Right ventricle myocardium superior (tissue), 1 donor: ENCODE data around the gene ZHX3. TPM values are rescaled to one million over a fixed set of nuclear protein-coding genes. Genes with fewer than 3 reads are reported as not detected.

Experiments
- ATAC-seq: fragments of 200-7000 bp; cut with Tn5 transposase; one replicate; pipeline ENCODE4 v1.9.1; 2020; ENCODE audit warnings: mild to moderate bottlenecking; ENCODE audit not compliant: poor library complexity
- DNase-seq: peaks from one replicate; pipeline ENCODE4 v3.0.0-alpha.2; 2020
- intact Hi-C: fragments of 100-400 bp; cut with DNase I; formaldehyde crosslinking; loops from one replicate; pipeline ENCODE4 v1.11.2; 2022
- total RNA-seq: library from RNA; stranded (reverse); fragmentation: NEBNext Ultra II Directional; extraction: Animal tissue kit (Norgen Biotek cat#: 25700); gene quantifications from one replicate; pipeline ENCODE4 v1.2.1, GENCODE V29; 2021
- donor health status: DM: no; HTN: yes; CAD: no; lungs with severe emphysema.

Gene ZHX3
- total RNA-seq, 1 donor from 2014 or later: 31.7 TPM

DNA sequence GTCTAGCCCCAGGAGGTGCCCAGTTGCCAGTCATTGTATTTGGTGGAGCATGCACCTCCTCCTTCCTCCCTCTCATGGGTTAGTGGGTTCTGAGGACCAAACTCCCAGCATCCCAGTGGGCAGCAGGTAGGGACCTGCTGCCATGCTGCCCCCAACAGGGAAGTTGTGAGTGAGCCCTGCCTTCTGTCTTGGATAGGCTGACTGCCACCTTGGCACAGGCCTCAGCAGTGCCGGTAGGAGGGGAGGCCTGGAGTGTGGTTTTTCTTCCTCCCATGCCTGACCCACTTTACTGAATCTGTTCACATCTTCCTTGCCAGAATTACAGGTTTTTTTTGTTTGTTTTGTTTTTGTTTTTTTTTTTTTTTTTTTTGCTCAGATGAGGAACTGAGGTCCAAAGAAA lies 155.6 kb downstream of the ZHX3 start:
- intact Hi-C loops: no loop called here
- peak; percentile 36 for ATAC-seq
- DNase-seq: no peak

DNA sequence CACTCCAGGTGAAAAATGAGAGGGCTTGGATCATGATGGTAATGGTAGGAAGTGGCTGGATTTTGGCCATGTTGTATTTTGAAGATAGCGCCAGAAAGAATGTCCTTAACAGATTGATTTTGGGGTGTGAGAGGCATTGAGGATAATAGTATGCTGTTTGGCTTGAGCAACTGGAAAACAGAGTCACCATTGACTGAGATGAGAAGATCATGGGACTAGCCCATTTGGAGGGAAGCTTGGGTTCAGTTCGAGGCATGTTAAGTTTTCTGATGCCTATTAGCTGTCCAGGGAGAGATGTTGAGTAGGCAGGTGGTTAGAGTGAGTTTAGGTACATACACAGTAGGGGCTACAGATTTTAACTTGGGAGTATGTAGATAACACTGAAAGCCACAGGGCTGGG lies 156.8 kb downstream of the ZHX3 start:
- ATAC-seq (no peak), DNase-seq (no peak)
- intact Hi-C loops: no loop called here

DNA sequence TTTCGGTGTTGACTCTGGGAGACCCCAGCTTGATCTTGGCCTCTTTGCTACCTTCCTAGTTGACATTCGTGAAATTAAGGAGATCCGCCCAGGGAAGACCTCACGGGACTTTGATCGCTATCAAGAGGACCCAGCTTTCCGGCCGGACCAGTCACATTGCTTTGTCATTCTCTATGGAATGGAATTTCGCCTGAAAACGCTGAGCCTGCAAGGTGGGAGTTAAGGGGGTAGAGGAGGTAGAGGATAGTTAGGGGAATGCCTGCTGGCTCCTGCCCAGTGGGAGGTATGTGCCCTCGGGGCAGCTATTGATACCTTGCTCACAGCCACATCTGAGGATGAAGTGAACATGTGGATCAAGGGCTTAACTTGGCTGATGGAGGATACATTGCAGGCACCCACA lies 158.0 kb downstream of the ZHX3 start:
- ATAC-seq (no peak), DNase-seq (no peak)
- intact Hi-C loops: no loop called here

DNA sequence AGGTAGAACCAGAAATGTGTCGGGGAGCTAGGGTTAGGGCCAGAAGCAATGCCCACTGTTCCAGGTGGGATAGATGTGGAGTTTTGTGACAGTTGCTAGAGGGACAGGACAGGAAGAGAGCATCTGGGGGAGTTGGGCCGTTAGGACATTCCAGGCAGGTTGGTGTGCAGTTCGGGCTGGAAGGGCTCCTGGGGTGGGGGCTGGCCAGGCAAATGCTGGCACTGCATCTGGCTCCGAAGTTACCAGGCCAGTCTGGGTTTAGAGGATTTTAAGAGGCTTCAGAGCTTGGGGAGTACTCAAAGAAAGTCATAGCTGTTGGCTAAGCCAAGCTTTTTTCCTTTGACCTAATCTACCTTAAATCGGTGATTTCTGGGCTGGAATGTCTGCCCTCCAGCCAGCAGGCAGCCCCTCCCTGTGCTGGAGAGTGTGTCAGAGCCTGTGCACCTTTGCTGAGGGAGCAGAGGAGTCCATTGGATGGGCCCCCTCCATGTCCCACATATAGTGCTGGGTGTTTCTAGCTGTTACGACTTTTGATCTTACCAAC lies 159.4 kb downstream of the ZHX3 start:
- ATAC-seq (no peak), DNase-seq (no peak)
- intact Hi-C loops: no loop called here

DNA sequence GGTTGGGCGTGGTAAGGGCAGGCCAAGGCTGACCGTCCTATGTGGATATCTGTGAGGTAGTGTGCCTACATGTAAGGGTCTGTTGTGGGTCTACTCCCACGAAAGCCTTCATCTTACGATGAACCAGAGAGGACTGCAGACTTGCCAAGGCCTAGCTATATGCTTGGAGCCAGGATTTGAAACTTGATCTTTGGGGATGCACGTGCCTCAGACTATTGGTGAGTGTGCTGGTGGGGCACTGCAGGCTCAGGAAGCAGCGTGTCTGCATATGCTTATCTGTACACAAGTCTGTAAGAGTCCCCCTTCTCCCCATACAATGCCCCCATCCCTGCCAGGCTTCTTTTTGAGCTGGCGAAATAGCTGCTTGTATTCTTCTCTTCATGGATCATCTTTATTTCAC lies 162.3 kb downstream of the ZHX3 start:
- ATAC-seq (no peak), DNase-seq (no peak)
- intact Hi-C loops: no loop called here

DNA sequence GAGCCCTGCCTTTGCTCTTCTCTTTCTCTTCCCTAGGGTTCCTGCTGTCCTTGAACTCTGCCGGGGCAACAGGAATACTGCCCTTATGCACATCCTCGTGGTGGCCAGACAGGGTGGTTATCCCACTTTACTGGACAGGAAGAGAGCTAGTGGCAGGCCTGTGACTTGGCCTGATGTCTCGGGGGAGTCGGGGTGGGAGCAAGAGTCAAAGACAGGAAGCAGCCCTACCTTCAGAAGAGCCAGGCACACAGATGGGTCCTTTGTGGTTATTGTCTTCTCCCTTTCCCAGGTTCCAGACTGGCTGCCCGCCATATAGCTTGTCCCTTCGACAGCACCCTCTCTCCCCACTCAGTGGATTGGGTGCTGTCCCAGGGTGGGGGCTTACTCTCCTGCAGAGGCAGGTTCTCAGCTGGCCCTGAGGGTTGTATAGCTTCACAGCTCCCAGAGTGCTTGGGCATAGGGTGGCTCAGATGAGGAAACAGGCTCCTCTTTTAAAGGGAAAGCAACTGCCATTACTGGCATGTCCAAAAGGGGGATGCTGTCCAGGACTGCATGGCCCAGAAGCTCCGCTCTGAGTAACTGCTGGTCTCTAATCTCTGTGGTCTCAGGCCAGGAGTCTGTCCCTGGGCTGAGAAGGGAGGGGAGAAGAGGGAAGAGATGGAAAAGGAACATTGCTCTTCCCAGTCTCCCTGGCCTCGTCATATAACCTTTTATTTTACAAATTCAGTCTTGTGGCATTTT lies 162.9 kb downstream of the ZHX3 start:
- peak; percentile 47 for DNase-seq
- intact Hi-C loops: no loop called here
- peak; percentile 70 for ATAC-seq

DNA sequence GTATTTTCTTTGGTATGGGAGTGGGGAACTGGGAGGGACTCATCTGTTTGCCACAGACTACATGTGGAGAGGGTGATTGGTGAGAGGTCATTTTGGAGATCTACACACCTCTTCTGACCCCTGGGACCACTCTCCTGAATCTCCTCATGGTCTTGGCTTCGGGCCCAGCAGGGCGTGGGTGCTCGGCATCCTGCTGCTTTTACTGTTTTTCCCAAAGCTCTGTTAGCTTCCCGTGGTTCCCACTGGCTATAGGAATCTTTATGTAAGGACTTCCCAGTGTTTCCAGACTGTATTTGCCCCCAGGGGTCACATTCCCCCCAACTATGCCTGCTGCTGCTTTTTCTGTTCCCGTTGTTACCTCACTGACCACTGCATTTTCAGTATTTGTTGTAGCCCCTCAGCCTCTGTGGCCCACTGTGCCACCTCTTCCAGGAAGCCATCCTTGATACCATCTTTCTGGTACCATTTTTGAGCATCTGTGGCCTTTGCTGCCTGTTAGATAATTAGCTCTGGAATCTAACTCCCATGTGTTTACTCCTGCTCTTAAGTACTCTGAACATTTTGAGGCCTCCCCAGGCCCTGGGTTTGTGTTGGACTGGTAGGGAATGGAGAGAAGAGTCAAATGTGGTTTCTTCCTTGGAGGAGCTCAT lies 165.3 kb downstream of the ZHX3 start:
- intact Hi-C loops: no loop called here
- no peak for ATAC-seq
- no peak for DNase-seq

DNA sequence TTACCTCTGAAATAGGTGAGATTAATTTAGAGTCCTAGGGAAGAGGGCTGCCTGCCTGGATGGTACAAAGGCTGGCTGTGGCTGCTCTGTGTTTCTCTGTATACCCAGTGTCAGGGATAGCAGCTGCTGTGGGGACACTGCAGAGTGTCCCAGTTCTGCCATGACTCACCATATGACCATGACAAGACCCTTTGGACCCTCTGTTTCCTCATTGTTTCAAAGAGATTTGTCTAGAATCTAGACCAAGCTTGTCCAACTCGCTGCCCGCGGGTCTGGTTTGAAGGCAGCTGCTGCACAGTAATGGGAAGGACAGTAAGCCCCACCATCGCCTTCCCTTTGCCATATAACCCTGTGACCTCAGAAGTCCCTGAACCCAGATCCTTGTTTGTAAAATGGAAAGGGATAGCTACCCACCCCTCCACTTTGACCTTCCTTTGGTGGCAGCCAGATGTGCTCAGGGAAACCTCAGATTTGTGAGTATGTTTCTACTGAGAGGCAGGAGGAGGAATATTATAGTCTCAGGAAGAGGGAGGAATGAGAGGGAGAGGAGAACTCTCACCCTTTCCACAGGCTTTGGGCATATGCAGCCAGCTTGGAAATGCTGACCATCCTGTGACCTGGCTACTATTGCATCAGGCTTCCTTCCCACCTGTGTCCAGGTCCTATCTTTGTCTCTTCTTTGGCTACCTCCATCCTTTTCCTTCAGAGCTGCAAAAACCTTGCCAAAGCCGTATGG lies 166.2 kb downstream of the ZHX3 start:
- intact Hi-C loops: no loop called here
- DNase-seq (peak; percentile 35), ATAC-seq (no peak)

DNA sequence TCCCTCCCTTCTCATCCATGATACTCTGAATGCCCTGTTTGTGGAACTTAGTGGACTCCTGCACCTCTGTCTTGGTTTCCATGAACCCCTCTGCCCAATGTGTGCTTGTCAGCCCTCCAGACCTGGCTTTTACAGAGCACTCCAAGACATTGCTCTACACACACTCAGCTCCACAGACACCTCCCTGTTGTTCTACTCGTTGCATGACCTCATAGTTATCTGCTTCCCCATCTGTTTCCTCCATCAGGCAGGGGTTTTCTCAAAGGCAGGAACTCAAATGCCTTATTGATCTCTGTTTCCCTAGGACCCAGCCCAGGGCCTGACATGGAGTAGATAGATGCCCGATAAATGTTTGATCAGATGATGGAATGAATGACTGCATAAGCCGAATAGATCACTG lies 166.9 kb downstream of the ZHX3 start:
- ATAC-seq (no peak), DNase-seq (peak; percentile 17)

DNA sequence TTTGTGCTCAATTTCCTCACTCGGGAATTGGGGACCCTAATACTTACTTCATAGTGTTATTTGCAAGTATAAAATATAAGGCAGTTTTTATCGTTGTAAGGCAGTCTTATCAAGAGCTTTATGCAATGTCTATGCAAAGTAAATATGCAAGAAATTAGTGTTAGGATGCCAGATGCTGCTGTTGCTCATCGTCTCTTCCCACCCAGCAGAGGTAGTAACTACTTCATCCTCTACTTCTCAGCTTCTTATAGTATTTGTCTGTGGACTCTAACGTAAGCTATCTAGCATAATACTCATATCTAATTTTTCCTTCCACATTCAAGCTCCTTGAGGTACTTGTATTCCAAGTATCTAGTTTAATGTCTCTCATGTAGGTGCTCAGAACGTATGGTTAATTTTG lies 168.6 kb downstream of the ZHX3 start:
- ATAC-seq (no peak), DNase-seq (no peak)
- intact Hi-C loops: no loop called here

More for the DNA sequence above, 166.9 kb downstream of the ZHX3 start:
- intact Hi-C loops: no loop called here

DNA sequence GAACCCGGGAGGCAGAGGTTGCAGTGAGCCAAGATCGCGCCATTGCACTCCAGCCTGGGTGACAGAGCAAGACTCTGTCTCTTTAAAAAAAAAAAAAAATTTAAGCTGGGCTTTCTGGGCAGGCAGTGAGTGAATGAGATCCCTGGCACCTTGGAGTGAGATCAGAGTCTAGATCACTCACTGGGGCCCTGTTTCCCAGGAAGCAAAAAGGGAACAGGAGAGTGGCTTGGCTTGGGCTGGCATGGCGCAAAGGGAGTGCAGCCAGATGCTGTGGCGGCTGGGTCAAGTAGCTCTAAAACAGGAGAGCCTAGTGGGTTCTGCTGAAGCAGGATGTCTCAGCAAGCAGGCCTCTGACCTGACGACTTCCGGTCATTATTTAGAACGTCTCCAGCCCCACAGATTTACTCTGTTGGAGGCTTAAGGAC lies 169.8 kb downstream of the ZHX3 start:
- intact Hi-C loops: no loop called here
- ATAC-seq (peak; percentile 79), DNase-seq (peak; percentile 66)

DNA sequence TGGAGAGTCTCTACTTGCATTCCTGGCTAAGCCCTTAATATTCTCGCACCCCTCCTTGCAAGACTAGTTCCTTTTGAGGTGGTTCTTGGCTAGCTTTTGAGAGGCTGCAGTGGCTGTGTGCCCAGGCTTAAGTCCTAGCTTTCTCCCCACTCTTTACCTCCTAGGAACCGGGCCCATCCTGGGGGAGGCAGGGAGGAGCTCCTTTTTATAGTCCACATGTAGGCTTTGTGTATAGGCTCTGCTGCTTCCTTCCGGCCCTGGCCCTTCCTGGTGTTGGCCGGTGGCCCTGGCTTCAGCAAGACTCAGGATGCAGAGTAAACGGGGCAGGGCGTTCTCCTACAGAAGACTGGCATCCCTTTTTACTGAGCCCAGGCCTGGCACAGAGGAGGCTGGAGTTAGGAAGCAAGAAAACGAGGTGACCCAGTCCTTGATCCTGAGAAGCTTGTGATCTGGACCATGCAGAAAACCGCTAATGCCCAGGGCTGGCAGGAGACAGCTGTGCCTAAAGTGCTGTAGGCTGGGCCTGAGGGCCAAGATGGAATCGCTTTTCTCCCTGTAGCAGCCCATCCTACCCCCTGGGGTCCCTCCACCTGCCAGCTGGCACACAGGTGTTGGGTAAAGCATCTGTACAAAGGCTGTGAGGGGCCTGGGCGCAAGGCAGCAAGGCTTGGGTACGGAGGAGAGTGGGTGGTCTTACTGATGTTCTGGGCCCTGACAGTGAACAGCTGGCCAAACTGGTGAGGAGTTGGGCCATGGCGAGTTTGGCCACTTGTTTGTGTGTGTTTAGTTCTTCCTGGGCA lies 171.5 kb downstream of the ZHX3 start:
- peak; percentile 73 for DNase-seq
- intact Hi-C loops: no loop called here
- ATAC-seq: peak; percentile 21

DNA sequence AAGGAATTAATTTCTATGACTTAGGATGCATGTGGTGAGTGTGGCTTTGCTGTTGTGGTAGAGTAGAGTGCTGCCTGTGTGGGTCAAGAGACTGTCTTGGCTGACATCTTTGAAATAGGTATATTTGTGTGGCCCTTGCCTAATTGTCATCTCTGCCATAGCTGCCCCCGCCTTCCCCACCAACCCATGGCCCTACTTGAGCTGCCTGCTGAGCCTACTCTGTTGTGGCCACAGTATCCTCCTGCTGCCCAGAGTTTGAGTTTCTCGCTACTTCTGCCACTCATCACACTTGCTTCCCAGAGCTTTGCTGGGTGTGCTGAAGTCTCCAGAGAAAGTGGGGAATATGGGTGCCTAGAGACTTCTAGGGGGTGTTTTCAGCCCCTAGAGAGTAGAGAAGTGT lies 172.2 kb downstream of the ZHX3 start:
- intact Hi-C loops: no loop called here
- ATAC-seq: no peak

DNA sequence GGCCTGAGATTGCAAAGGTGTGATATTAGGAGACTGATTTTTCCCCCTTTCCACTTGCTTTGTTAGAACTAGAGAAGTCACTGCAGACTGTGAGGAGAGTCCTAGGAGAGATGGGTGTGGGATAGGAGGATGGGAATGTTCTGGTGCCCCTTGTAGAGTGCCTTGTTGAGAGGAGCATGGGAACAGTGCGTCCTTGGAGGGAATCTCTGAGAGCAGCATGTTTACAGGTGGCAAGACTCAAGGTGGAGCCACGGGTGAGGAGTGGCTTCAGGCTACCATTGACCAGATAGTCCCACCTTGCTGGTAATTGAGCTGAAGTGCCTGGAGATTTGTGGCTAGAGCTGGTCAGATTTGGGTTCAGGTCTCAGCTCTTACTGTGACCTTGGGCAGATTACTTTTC lies 174.2 kb downstream of the ZHX3 start:
- intact Hi-C loops: no loop called here
- no peak for DNase-seq
- ATAC-seq: no peak

More for the DNA sequence above, 172.2 kb downstream of the ZHX3 start:
- DNase-seq: peak; percentile 16

DNA sequence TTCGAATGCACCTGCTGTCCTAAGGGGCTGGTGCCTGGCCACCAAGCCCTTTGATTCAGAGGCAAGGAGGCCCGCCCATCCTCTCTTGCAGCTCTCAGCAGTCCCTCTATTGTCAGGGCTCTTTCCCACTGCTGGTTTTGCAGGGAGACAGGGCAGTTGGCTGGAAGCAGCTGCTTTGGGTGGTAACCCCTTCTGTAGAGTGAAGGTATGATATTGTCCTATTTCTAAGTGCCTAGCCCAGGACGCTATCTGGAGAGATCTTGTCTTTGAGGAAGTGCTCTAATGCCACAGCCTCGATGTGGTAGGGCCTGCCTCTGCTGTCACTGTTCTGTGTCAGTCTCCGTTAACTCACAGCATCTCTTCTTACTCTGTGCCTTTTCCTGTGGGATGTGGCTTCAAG lies 174.6 kb downstream of the ZHX3 start:
- intact Hi-C loops: no loop called here
- DNase-seq (no peak), ATAC-seq (no peak)

DNA sequence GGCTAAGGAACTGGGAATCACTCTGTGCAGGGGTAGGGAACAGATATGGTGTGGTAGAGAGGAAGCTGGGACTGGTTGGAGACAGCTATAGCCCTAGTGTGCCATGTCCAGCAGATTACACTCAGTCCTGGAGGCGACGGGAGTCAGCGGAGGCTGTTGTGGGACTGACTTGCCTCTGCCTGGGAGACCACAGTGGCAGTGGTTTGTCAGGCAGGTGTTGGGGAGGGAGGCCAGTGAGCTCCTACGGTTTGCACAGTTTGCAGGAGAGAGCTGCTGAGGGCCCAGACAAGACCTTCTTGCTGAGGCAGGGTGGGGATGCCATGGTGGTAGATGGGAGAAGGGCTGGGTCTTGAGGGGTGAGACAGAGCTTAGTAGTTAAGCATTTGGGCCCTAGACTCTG lies 175.3 kb downstream of the ZHX3 start:
- ATAC-seq (no peak), DNase-seq (no peak)
- intact Hi-C loops: no loop called here

DNA sequence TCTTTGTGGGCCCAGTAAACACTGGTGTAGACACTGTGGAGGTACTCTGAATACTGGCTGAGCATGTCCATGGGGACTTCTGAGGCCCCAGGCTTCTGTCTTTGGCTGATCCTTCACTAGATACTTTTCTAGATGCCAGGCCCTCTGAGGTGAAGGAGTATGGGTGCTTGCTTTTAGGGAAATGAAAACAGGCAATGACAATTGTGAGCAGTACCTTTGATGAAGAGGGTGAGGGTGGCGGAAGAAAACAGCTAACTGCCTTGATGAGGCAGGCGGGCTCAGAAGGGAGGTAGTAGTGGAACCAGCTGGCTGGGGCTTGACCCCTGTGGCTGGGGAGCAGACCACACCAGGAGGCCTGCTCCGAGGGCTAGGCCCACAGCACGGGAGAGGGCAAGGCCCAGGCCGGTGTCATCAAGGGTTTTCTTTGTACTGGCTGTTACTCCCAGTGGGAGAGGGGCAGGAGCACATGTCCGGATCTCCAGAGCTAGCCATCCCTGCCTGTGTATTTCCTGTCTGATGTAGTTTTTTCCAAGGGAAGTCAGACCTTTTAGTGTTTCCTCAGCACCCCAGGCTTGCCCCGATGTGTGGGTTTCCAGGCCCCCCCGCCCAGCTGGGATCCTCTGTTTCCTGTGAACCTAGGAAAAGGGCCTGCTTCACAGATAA lies 176.2 kb downstream of the ZHX3 start:
- ATAC-seq (no peak), DNase-seq (peak; percentile 66)
- intact Hi-C loops: no loop called here
